GM18508 (cell line): ENCODE data around the gene UCP3.

ENCODE experiments used
- ATAC-seq: cut with Tn5 transposase; IDR thresholded peaks from one replicate; pipeline ENCODE4 v1.9.1; 2021; ENCODE audit warnings: moderate number of reproducible peaks; ENCODE audit not compliant: insufficient read depth, unreplicated experiment

The UCP3 gene

DNA sequence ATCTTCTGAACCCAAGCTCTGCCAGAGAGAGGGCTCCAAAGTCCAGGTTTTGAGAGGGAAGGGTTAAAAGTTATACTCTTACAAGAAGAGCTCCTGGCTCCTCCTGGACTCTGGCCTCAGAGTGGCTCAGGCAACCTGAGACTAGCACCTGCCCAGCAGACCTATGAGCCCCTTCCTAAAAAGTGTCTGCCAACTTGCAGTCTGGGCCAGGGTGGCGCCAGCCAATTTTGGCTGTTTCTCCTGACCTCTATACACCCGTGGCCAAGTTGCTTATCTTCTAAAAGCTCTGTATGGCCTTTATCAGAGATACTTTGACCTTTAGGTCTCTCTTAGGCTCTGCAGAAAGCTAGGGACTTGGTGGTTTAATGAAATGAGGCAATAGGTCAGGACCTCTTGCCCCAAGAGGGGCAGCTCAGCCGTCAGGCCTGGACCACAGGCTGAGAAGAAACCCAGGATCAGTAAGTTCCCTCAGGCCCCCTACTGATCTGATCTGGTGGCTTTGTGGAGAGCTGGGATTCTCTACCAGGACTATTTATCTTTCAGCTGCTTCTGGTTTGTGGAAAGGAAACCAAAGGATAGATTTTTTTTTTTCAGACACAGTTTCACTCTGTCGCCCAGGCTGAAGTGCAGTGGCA, 10.3 kb upstream of the UCP3 start:
- ATAC-seq, result no peak

DNA sequence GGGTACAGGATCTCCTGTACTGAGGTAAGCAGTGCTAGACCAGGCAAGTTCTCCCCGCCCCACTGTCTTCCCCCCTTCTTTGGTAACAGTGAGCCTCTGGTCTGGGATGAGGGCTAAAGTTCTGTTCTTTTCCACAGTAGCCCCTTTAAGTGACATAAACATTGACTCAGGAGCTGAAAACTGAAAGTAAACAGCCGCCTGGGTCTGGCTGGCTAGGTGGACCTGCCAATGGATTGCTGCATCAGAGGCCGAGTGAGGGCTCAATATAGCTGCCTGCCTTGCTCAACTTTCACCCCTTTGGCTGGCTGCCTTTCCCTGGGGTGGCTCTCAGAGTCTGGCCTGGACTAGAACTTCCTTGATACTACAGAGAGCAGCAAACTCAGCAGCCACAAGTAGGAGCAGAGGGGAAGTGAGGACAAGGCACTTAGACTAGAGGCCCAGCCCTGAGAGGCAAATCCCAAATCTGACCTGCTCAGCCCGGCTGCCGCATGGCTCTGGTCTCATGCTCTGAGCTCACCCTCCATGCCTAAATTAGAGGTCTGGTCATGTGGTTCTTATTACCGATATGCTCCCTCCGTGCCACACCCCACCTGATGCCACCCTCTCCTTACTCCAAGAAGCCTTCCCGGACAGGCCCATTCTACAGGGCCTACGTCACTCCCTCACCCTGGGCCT, 9.6 kb upstream of the UCP3 start:
- no peak for ATAC-seq

- no peak for ATAC-seq
These were observed 8.7 kb upstream of the UCP3 start for GRCh38 chr11:74017631-74018030.

- ATAC-seq, result no peak
These were observed 7.2 kb upstream of the UCP3 start for GRCh38 chr11:74015919-74016684.

GRCh38 chr11:74014880-74015279, 6.0 kb upstream of the UCP3 start:
- no peak for ATAC-seq

DNA sequence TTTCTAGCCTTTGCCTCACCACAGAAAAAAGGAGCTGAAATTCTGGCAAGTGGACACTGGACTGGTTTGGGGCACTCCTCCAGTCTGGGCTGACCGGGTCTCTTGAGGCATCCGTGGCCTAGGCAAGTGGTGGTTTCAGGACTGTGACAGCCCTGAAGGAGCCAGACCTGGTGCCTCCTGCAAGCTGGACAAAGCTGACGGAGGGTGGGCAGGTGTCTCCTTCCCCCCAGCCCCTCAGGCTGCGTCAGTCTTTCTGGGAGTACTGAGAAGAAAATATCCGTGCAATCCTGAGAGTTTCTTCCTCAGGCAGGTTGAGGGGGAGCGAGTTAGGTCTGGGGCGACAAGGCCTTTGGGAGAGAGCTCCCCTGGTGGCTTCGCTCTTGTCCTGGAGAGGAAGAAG, 4.3 kb upstream of the UCP3 start:
- ATAC-seq, result no peak

DNA sequence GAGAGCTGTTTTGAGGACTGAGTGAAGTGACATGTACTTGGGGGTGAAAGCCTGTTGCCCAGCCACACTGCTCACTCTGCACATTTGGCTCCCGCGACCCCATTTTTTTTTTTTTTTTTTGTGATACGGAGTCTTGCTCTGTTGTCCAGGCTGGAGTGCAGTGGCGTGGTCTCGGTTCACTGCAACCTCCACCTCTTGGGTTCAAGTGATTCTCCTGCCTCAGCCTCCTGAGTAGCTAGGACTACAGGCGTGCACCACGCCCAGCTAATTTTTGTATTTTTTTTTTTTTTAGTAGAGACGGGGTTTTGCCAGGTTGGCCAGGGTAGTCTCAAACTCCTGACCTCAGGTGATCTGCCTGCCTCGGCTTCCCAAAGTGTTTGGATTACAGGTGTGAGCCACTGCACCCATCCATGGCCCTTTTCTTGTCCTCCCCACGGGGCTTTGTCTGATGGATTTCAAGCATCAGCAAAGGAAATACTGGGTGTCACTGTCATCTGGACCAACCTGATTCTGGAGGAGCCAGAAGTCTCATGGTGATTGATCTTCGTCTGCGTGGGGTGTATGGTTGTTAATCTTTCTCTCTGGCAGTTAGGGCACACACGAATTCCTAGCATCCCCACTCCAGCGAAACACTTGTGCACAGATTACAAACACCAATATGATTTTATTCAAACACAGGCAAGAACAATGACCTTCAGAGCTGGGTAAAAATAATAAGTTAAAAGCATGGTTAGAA, 3.4 kb upstream of the UCP3 start:
- no peak for ATAC-seq

DNA sequence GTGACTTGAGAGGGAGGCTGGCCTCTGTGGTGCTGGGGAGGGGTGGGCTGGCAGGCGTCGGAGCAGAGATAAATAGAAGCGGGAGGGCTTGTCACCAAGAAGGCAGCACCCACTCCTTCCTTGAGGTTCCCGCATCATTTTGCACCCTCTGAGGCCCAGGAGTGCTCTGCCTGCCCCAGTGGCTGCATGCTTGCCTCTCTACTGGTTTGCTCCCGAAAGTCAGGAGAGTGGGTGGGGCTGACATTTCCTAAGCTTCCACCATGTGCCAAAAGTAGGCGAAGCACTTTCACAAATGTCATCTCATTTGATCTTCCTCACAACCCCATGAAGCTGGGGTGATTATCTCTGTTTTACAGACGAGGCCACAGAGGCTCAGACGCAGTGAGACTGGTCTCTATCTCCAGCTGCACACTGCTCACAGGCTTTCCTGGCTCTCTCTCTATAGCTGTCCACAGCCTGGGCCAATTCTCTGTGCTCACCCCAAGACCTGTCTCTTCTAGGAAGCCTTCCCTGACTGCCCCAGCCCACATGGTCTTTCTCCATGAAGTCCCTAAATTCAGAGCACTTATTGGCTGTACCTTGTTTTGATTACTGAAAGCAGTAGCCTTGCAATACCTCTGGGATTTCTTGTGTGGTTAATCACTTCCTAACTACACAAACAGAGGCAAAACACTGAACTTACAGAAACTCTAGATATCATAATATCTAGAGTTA, 2.6 kb upstream of the UCP3 start:
- ATAC-seq, result peak; percentile 58

GRCh38 chr11:74010306-74011300, 1.7 kb upstream of the UCP3 start:
- no peak for ATAC-seq

- no peak for ATAC-seq
These were observed 905 bp upstream of the UCP3 start for GRCh38 chr11:74009675-74010305.

GRCh38 chr11:74009230-74009547, 304 bp upstream of the UCP3 start:
- ATAC-seq, result no peak

GRCh38 chr11:74007691-74008372, 1.1 kb downstream of the UCP3 start:
- no peak for ATAC-seq

- no peak for ATAC-seq
These were observed 2.1 kb downstream of the UCP3 start for GRCh38 chr11:74006743-74007304.

- ATAC-seq, result no peak
These were observed 3.0 kb downstream of the UCP3 start for GRCh38 chr11:74005721-74006517.

- peak; percentile 63 for ATAC-seq
These were observed 3.9 kb downstream of the UCP3 start for GRCh38 chr11:74004759-74005615.

DNA sequence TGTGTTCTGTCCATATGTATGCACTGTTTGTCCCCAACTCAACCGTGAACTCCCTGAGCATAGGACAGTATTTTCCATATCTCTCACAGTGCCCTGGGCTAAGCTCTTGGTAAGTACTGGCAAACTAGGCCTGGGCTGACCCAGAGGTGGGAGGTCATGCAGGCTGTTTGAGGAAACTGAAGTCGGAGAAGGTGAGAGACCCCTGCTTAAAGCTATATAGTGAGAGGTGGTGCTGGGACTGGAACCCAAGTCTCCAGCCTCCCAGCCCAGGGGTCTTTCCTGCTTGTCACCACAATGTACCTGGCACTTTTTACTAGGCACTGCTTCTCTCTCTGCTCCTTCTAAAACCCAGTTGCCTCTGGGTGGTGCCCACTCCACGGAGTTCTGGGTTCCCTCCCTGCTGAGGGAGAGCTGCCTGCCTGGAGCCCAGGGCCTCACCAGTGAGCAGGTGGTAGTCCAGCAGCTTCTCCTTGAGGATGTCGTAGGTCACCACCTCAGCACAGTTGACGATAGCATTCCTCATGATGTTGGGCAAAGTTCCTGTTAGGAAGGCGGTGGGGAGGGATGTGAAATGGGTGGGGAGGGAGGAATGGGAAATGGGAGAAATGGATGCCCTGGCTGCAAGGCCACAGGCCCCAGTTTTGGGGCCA, 4.7 kb downstream of the UCP3 start:
- ATAC-seq, result no peak
